GM18507 (cell line): ENCODE data around the gene LGALS12.

Source experiments
- DNase-seq: peaks from one replicate; pipeline ENCODE4 v3.0.0; 2011; ENCODE audit warnings: low read depth; ENCODE audit not compliant: insufficient read length; ENCODE audit errors: extremely low spot score
- FAIRE-seq: peaks from 2 replicates; lab custom pipeline; 2011; peaks lifted over from hg19 to GRCh38; lab: Jason Lieb, UNC

Gene LGALS12, protein sequence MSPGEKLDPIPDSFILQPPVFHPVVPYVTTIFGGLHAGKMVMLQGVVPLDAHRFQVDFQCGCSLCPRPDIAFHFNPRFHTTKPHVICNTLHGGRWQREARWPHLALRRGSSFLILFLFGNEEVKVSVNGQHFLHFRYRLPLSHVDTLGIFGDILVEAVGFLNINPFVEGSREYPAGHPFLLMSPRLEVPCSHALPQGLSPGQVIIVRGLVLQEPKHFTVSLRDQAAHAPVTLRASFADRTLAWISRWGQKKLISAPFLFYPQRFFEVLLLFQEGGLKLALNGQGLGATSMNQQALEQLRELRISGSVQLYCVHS

DNA sequence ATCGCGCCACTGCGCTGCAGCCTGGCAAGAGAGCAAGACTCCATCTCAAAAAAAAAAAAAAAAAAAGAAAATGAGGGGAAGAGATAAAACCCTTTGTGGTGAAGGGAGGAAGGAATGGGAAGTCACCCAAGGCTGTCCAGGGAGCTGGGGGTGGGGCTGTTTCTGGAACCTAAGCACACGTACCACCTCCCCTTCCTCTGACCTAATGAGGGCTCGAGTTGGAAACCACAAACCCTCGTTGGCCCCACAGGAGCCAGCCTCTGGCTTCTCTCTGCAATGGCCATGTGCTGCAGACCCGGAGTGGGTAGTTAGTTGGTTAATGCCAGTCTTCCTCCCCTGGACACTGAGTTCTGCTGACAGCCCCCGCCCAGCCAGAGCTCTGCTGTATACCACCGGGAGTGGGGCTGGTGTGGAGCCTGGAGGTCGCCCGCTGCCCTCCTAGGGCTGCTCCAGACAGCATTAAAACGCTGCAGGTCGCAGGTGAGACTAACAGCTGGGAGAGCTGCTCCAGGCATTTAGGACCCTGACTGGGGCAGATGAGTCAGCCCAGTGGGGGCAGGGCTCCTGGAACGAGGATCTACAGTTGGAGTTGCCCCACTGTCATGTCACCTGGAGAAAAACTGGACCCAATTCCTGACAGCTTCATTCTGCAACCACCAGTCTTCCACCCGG is at the start of gene LGALS12:
Gene LGALS12, plus strand, starts transcription at position 228 of the 672 bp plus-strand sequence. Its CDS starts 375 bp downstream, at position 603.
- DNase-seq: no peak
- FAIRE-seq: no peak

DNA sequence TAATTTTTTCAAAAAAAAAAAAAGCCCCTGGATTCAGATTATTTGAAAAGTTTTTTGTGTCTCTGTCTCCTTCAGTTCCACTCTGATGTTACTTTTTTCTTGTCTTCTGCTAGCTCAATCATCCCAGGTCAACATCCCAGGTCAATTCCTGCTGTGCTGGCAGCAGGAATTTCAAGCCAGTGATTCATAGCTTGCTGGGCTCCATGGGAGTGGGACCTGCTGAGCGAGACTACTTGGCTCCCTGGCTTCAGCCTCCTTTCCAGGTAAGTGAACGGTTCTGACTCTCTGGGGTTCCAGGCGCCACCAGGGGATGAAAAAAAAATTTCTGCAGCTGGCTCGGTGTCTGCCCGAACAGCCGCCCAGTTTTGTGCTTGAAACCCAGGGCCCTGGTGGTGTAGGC is 46.3 kb upstream of the LGALS12 start:
- no peak for FAIRE-seq
- DNase-seq: no peak

DNA sequence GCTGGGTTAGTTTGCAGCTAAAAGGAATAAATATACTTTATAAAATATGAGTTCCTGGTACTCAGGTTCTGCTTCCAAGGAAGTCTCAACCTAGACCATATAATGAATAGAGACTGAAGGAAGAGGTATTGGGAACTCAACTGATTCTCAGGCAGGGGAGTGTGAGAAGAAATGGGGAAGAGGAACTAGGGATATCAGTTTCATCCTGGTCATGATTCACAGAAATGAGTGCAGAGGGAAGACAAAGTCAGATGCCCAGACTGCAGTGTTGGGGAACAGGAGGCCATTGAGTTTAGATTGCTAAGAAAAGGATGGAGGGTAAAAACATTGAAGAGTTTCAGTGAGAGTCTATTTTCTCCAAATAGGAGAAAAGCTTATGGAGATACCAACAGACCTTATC is 43.7 kb upstream of the LGALS12 start:
- no peak for FAIRE-seq

DNA sequence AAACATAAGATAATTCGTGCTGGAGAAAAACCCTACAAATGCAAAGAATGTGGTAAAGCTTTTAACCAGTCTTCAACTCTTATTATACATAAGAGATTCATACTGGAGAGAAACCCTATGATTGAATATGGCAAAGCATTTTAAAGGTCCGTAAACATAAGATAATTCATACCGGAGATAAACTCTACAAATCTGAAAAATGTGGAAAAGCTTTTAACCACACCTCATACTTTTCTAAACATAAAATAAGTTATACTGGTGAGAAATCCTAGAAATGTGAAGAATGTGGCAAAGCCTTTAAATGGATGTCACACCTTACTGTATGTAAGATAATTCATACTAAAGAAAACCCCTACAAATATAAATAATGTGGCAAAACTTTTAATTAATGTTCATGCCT is 35.6 kb upstream of the LGALS12 start:
- DNase-seq (no peak), FAIRE-seq (no peak)

More for the DNA sequence above, 43.7 kb upstream of the LGALS12 start:
- DNase-seq: no peak

DNA sequence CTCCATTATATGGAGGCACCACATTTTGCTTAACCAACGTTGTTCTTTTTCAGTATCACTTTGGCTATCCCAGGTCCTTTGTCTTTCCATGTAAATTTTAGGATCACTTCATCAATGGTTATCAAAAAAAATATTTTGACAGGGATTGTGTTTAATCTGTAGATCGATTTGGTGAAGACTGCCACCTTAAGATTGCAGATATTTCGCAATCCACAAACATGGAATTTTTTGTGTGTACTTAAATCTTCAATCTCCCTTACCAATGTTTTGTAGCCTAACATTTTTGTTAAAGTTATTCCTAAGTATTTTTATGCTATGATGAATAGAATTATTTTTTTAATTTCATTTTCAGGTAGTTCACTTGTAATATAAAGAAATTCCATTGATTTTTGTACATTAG is 33.5 kb upstream of the LGALS12 start:
- DNase-seq: no peak
- no peak for FAIRE-seq

DNA sequence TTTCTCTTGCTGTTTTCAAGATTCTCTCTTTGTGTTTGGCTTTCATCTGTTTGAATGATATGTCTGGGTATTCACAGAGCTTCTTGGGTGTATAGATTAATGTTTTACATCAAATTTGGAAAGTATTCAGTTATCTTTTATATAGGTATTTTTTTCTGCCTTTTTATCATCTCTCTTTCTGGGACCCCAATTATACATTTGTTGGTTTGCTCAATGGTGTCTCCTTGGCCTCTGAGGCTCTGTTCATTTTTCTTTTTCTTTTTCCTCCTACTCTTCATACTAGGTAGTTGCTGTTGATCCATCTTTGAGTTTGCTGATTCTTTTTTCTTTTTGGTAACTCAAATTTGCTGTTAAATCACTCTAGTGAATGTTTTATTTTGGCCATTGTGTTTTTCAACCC is 29.3 kb upstream of the LGALS12 start:
- DNase-seq (no peak), FAIRE-seq (no peak)

DNA sequence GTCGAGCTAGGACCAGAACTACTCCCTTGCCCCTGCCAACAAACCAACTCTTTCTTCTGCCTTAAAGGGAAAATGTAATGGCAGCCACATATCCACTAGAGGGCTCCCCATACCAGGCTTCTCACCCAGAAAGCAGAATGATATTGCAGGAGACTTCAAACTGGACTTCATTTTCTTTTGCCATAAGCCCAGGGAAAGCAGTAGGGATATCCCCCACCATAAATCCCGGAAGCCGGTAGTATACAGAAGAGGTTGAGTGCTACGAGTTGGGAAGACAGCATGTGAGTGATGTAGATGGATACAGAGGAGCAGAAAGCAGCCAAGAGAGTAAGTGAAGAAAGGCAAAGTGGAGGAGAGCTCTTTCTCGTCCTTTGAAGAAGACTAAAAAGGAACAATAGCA is 27.0 kb upstream of the LGALS12 start:
- peak; percentile 75 for FAIRE-seq
- peak; percentile 64 for DNase-seq

DNA sequence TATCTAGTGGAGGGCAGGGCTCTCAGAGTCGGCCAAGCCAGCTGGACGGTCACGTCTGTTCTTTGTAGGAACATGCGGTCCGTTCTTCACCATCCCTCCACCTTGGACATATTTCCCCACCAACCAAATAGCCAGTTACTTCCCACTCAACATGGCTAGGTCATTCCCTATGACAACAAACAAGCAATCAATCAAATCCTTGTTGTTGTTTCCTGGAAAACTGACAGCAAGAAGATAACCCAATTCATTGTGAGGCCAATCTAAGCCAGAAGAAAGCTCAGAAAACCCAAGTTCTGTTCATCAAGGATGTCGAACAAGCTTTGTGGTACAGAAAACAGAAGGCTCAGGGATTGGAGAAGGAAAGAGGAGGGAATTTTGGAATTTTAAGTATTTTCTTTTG is 25.8 kb upstream of the LGALS12 start:
- FAIRE-seq (no peak), DNase-seq (no peak)

DNA sequence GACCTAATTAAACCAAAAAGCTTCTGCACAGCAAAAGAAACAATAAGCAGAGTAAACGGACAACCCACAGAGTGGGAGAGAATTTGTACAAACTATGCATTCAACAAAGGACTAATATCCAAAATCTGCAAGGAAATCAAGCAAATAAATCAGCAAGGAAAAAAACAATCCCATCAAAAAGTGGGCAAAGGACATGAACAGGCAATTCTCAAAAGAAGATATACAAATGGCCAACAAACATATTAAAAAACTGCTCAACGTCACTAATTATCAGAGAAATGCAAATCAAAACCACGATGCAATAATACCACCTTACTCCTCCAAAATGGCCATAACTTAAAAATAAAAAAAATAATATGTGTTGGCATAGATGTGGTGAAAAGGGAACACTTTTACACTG is 20.1 kb upstream of the LGALS12 start:
- no peak for DNase-seq
- no peak for FAIRE-seq

DNA sequence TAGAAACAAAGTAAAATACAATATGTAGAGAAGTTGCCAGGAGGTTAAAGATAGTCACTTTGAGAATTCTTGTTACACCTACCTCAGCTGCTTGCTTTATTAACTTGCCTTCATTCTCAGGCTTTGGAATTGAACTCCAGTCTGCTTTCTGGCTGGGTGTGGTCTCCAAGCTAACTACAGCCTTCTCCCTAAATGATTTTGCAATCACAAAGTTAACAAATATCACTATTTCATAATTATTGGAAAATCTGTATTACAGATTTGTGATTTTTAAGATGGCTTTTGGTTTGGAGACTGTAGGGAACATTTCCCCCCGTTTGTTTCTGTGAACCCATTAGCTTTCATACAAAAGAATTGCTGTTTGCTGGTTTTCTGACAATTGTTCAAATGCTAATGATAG is 17.1 kb upstream of the LGALS12 start:
- FAIRE-seq (no peak), DNase-seq (no peak)

DNA sequence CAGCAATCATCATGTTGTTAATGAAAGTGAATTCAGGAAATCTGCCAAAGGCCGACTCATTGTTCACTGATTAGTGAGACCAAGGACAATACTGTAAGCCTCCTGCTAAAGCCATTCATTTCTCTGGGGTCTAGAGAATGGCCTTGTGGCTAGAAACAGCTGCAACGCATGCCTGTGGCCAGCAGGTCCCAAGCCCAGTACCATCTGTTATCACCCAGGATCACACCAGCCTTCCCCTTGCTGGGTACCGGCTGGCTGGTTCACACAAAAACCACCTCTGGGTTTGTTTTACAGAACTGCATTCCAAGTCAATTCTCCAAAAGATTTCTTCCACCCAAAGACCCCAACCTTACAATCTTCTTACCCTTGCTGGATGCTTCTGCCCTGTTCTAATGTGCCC is 16.0 kb upstream of the LGALS12 start:
- DNase-seq (no peak), FAIRE-seq (no peak)

DNA sequence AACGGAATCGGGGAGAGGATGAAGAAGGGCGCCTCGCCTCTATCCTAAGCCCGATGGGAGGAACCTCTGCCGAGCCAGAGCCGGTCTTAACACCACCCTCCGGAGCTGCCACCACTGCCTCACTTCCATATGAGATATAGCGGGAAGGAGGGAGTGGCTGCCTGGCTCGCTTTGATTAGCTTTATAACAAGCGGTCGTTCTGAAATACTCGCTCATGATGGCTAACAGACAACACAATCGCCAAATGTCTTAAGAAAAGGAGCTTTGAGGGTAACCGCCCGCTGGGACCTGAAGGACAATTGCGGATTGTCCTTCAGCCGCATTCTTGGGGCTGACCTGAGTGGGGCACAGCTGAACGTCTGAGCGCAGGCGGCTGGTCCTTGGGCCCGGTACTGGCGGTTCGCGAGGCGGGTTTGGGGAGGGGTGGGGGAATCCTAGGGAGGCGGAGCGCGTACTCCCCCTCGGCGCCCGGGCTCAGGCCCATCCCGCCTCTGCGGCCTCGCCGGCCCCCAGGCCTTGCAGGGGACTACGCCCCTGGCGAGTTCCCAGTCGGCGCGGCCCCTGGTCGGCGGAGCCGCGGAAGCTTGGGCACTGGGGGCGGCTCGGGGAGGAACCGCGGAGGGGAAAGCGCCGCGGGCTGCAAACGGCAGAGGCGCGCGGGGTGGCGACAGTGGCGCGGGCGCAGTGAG is 15.2 kb upstream of the LGALS12 start, which contains the start of gene PLAAT5:
Gene PLAAT5, minus strand, starts transcription at position 617 of the 689 bp plus-strand sequence. Its CDS starts 133 bp downstream, at position 484.
- DNase-seq (no peak), FAIRE-seq (no peak)

DNA sequence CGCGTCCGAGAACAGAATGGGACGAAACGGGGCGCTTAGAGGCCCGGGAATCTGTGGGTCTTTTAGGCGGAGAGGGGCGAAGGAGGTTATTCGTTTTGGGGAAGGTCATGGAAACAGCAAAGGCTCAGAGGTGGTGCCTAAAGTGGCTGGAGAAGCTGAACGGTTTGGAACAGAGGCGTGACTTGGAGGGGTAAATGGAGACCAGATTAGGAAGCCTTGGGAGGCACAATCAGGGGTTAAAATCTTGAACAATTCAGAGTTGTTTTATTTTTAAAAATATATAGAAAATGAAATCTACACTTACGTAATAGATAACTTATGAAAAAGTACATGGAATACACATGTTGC is 14.7 kb upstream of the LGALS12 start:
- FAIRE-seq (no peak), DNase-seq (no peak)

DNA sequence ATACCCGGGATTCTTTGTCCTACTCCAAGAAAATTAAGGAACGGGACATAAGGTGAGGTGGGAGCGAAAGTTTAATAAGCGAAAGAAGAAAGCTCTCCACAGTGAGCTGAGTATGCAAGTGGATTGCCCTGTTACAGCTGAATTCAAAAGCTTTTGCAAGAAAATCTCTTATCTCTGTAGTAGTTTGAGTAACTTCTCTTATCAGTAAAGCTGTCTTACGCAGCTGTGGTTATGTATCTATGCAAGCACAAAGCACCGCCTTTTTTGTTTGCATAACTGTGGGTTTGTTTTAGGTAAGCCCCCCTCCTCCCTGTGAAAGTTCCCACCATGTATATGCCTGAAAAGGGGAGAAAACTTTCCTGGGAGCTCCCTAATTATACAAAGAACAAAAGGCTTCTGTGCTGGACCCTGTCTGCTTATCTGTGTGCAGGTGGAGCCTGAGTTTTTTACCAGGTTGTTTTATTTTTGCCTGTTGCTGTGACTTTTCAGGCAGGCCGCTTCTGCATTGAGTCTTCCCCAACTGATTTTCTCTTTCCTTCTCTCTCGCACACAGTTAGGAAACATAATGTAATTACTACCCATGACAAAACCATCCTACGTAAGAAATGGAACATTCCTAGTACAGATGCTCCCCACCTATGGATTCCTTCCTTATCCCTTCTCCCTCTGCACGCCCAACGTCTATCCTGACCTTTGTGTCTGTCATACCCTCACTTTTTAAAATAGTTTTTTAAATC is 14.1 kb upstream of the LGALS12 start:
- no peak for DNase-seq
- no peak for FAIRE-seq

DNA sequence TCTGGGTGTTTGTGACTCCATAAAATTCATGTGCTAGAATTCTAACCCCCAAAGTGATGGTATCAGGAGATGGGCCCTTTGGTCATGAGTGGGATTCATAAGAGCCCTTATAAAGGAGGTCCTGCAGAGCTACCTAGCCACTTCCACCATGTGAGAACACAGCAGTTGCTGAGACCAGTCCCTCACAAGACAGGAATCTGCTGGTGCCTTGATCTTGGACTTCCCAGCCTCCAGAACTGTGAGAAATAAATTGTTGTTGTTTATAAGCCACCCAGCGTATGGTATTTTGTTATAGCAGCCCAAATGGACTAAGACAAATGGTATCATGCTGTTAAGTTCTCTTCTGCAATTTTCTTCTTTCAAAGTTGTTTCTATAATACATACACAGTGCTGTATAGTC is 13.4 kb upstream of the LGALS12 start:
- DNase-seq: no peak
- FAIRE-seq: no peak

DNA sequence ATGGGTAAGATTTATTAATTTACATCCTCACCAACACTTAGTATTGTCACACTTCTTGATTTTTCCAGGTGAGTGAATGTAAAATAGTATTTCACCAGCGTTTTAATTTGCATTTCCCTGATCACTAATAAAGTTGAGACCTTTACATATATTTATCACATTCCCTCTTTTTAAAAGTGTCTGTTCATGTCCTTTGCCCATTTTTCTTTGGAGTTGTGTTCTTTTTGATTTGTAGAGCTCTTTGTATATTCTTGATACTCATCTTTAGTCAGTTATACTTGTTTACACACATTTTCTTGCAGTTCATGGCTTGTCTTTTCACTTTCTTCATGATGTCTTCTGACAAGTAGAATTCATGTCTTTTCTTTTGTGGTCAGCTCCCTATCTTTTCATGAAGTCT is 12.8 kb upstream of the LGALS12 start:
- FAIRE-seq (no peak), DNase-seq (no peak)

DNA sequence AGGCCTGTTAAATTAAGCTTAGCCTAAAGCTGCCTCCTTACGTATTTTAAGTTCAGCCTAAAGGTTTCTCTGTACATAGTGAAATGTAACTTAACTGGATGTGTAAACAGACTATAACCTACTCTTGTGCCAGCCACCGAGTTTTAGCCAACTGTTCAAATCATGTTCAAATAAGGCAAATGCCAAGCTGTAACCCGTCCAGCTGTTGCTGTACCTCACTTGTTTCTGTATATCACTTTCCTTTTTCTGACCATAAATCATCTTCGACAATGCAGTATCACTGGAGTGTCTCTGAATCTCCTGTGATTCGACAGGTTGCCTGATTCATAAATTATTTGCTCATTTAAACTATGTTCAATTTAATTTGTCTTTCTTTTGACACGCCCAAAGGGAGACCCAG is 10.9 kb upstream of the LGALS12 start:
- FAIRE-seq (no peak), DNase-seq (no peak)

DNA sequence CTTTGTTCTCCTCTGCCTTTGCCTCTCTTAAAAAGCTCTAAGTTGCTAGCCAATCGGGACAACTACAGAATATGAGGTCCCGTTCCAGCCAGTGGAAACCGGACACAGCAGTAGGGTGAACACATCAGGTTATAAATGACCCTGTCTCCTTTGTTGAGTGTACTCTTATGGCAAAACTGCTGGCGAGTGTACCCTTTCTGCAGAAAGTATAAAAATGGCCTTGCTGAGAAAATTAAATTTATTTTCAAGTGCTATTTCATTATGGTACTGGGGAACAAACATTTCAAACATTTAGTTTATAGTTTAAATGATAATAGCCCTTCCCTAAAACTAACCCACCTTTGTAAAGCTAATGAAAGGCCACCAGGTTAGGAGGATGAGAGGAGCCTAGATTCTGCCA is 6.0 kb upstream of the LGALS12 start:
- no peak for DNase-seq
- FAIRE-seq: no peak

DNA sequence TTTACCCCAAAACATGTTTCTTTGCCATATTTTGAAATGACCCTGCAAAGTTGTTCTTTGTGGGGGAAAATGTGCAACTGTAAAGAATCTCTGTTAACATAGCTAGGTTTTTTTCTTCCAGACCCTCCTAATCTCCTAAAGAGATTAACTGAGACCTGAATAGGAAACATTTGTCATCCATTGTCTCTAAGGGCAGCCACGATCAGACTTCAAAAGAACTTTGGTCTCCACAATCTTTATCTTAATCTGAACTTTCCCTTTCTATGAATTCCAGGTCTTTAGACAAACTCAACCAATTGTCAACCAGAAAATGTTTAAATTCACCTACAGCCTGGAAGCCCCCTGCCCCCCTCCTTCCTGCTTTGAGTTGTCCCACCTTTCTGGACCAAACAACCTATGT is 4.6 kb upstream of the LGALS12 start:
- DNase-seq (no peak), FAIRE-seq (no peak)

DNA sequence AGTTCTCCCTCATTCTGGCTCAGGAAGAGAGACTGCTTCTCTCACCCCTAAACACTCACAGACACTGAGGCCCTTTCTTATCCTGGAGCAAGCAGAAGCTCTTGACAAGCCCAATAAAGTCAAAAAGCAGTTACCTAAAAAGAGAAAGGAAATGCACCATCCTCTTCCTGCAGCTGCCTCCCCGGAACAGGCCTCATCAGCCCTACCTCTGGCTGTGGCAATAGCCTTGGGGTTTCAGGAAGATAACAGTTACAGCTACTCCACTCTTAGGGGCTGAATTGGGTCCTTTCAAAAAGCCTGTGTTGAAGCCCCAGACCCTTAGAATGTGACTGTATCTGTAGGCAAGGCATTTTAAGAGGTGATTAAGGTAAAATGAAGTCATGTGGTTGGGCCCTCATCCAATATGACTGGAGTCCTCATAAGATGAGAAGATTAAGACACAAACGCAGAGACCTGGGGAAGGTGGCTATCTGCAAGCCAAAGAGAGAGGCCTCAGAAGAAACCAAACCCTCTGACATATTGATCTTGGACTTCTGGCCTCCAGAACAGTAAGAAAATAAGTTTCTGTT is 3.5 kb upstream of the LGALS12 start:
- no peak for FAIRE-seq

More for the DNA sequence above, 3.5 kb upstream of the LGALS12 start:
- DNase-seq: no peak
